Right forelimb (tissue), 1 donor: Measurements from ENCODE around the gene PAX3.

Source experiments
- DNase-seq: peaks from one replicate; pipeline ENCODE4 v3.0.0-alpha.2; 2018

The PAX3 gene

GRCh38 chr2:222268311-222268990 is 30.3 kb downstream of the PAX3 start:
- no peak for DNase-seq

- no peak for DNase-seq
Observed at GRCh38 chr2:222264791-222265320, 33.9 kb downstream of the PAX3 start.

DNA sequence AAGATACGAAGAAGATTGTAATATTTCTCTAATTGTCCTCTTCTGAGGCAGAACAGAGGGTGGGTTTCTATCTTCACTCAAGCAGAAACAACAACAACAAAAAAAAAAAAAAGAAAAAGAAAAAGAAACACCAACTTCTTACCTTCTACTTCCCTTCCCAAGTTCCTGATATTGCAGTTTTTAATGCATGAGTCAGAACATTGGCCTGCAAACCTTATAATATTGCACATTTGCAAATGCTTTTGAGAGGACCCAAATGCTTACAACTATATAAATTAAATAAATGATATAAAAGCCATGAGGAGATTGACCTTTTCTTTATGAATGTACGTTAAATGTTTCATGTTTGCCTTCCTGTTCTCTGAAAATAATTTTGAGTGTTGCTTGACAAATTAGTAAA is 37.3 kb downstream of the PAX3 start:
- DNase-seq = no peak

DNA sequence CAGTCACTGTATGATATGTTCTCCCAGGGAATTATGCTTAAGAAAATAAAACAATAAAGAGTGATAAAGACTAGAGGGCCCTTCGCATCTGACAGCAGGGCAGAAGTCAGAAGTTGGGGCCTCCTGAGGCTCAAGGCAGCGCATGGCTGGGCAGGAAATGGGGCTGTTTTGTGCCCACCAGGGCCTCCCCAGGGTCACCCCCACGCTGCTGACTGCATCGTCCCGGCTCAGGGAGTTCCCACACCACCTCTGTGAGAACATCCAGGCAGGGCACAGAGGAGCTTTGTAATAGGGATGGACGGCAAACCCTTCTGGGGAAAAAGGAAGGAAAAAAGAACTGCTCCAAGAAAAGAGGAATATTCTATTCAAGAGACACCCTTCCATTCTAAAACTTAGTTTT is 41.2 kb downstream of the PAX3 start:
- DNase-seq = no peak

DNA sequence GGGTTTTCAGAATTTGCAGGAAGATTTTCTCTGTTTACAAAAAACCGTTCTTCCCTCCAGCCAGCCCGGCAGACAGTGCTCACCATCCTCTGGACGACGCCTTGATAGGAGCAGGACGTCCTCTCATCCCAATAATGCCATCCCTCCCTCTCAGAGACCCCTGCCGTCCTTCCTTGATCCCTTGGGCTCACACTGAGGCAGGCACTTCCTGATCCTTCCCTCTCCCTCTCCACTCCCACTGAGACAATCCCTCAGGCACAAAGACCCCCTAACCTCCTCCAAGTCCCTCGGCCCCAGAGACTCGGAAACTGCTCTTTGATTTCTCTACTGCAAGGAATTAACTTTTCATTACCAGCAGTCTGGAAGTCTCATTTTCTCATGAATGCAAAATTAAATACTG is 42.5 kb downstream of the PAX3 start:
- DNase-seq = no peak

- no peak for DNase-seq
Observed at GRCh38 chr2:222255090-222255489, 43.7 kb downstream of the PAX3 start.

DNA sequence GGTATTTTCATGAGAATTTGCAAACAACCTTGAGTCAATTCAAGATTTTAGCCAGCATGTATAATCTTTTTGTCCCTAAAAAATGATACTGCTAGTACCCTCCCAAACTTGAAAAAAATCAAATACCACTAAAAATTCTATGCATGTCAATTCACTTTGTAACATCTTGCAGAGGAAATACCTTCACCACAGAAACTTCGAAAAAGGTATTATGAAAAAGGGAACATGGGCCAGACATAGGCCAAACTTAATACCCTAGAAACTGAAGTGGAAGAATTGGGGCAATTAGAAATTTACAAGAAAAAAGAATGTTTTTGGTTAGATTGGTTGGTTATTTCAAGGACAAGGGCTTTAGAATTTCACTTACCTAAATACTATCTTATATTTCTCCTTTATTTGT is 48.5 kb downstream of the PAX3 start:
- DNase-seq = no peak

DNA sequence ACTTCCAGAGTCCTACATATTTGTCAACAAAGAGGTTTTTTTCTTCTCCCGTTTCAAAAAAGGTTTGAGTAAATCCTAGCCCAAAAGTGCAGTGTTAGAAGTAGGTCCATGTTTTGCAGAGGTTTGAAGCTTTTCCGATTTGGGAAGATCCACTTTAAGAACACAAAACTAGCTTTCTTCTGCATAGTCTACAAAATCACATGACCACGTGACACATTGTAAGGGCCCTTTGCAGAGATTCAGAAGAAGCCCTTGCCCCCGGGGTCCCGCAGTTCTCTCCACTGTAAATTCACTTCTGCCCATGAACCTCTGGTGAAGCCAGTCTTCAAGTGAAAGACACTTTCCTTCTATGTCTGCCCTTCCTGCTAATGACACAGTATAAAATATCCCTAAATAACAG is 49.4 kb downstream of the PAX3 start:
- no peak for DNase-seq

DNA sequence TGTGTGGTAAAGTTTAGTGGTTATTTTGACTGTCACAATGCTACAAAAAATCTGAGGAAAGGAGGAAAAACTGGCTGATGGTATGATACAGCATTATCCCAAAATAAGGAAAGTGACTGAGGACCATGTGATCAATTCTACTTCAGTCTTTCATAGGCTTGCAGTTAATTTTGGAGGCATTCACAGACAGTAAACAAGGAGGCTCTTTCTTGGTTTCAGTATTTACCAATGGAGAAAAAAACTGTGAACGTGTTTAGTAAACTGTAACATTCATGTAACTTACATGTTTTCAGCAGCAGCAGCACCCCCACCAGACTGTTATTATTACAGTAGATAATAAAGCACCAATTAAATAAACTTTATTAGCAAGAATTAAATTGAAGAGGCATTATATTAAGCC is 50.0 kb downstream of the PAX3 start:
- no peak for DNase-seq

- DNase-seq = no peak
Observed at GRCh38 chr2:222248256-222248655, 50.5 kb downstream of the PAX3 start.

- DNase-seq = no peak
Observed at GRCh38 chr2:222242532-222242931, 56.3 kb downstream of the PAX3 start.

DNA sequence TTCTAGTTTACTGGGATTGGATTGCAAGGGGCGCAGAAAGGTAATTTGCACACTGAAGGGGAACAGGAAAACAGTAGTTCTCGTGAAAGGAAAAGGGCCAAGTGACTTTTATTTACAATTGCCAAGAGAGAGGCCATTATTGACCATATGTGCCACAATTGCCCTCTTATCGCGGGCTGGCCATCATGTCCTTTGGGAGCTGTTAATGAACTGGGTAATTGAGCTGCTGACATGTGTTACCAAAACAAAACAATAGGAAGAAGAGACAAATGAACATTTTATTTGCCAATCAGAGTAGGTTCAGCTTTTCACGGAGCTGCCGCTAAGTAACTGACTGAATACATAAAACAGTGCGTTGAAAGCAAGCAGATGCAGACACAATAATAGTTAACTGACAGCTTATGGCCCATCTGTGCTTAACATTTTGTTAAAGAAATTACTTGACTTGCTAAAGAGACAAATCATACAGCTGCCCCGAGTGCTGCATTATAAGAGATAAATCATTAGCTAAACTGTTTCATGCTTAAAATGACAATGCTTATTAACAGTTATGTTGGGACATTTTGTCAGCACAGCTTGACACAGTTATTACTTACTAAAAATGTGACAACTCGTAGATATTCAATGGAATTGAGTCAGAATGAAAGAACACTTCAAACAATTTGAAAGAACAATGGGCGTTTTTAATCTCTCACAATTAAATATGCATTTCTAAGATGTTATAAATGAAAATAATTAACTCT is 57.5 kb downstream of the PAX3 start:
- no peak for DNase-seq

- DNase-seq = no peak
Observed at GRCh38 chr2:222240676-222241049, 58.1 kb downstream of the PAX3 start.

- no peak for DNase-seq
Observed at GRCh38 chr2:222239945-222240675, 58.7 kb downstream of the PAX3 start.

DNA sequence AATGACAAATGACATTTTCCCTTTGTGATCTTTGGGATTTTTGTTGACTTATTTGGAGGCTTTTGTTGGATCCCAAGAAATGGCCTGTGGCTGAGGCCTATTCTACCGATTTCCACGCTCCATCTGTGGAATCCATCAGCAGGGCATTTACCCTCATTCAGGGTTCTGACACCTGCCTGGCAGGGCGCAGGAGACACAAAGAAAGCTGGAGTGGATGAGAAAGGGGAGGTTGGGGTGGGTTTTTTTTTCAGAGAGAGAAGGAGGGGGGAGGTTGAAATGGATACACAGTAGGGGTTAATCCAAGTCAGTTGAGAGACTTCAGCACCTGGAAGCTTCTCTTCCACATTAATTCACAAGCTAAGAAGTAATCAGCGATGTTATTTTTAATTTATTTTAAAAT is 59.7 kb downstream of the PAX3 start:
- no peak for DNase-seq

GRCh38 chr2:222238072-222238471 is 60.7 kb downstream of the PAX3 start:
- no peak for DNase-seq

GRCh38 chr2:222232839-222233238 is 66.0 kb downstream of the PAX3 start:
- DNase-seq = no peak

DNA sequence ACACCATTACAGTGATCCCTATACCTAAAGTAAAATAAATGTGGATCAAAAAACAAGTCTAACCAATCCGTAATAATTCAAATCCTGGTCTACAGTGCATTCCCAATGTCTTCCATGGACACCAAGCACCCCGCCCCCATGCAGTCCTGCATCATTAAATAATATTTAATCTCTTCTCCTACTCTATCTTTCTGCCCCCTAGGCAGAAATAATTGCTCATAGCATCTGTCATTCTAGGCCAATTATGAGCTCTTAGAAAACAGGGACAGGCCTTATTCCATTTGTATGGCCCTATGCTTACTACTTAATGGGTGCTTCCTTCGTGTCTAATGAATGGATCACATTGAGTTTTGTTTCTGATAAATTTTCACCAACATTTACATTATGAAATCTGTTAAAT is 66.4 kb downstream of the PAX3 start:
- DNase-seq = no peak

DNA sequence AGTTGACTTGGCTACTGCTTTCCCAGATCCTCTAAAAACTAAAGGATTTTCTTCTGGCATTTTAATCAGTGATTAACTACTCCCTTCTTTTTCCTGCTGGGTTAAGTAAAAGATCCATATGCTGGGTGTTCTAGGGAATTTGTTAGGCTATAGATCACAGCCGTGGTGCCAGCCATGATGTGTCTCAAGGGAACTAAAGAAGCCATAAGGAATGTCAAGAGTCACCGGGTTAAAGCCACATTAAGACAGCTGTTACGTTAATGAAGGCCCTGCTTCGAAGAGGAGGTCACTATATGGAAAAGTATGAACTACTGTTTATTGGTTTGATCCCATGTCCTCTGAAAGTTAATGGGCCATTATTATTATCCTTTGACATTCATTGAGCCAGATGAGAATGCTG is 70.7 kb downstream of the PAX3 start:
- no peak for DNase-seq

DNA sequence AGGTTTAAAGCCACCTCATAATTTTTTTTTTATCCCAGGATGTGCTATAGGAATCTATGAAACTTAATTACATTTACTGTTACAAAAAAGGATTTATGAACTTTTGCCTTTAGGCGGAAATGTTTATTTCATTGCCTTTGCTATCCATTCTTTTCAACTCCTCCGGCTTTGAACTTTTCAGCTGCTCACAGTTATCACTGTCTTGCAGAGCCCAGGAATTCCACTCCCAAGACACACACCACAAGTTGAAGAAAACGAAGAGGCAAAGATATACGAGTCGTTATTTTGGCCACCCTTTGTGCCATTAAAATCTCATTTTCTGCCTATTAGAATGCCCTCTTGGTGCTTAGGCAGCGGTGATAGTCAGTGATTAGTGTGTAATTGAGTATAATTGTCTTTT is 80.0 kb downstream of the PAX3 start:
- DNase-seq = no peak

DNA sequence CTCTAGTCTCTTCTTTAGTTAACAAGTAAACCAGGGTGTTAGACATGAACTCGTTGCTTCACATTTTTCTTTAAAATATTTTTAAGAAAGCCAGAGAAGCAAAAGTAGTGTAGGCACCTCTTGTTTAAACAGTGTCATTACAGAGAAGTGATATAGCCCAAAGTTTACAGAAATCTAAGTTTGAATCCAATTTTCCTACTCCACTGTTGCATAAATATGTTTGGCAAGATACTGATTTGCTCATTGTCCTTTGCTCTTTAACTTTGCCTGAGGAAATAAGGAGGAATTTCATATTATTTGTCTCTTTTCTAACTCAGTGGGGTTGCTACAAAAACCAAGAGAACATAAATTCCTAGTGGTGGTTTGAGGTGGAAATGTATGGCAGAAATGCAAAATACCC is 81.1 kb downstream of the PAX3 start:
- no peak for DNase-seq

GRCh38 chr2:222214885-222215284 is 83.9 kb downstream of the PAX3 start:
- no peak for DNase-seq

DNA sequence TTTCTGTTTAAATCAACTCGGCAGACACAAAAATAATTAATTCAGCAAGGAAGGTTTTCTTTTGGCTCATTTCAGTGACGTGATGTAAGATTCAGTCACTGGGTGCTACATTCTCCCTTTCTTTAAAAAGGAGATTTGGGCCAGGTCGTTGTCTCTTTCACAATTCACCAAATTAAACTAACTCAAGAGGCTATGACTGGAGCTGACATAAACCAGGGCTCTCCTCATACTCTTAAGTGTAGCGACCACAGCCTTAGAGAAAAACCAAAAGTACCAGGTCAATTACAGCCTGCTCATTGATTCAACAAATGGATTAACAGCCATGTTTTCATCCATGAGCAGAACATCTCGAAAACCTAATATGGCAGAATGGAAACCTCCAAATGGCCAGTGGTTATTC is 85.7 kb downstream of the PAX3 start:
- DNase-seq = no peak

GRCh38 chr2:222212571-222212970 is 86.2 kb downstream of the PAX3 start:
- DNase-seq = no peak
